ENCODE data around the gene WNT8A. TPM values are rescaled to one million over a fixed set of nuclear protein-coding genes. Genes with fewer than 3 reads are reported as not detected.
"Not testable (repeated sequence)": the region's sequence is repeated elsewhere in the genome, so short reads cannot be mapped to it uniquely, and the experiment has no call there.

WNT8A gene
- total and polyA plus RNA-seq, 2 donors (not counting 1 experiment from before 2014, with no cell fraction given) = not detected

- Mint-ChIP-seq H3K4me1 (peaks cover 4% of the 10 kb centered on the region), H3K9me3 (ENCODE audit: insufficient read depth) (no peaks in the 10 kb centered on the region), H3K4me3 (no peak overlapping the region), H3K27me3 (no peaks in the 10 kb centered on the region), H3K27ac (no peak overlapping the region)
- intact Hi-C loops (cut with micrococcal nuclease) = loop anchor here (1.0 kb wide), 1 partner anchor 33 kb away; no protein-coding TSS in a partner anchor
- CTCF ChIA-PET = interaction anchor here (0.9 to 5.9 kb wide), 27 partner anchors 9 to 441 kb away, joined by 3 to 133 read pairs (median 6); partner anchors contain the start of genes FAM13B and NME5
- POLR2A ChIA-PET = interaction anchor here (0.9 kb wide), 1 partner anchor 33 kb away, joined by 4 read pairs; no protein-coding TSS in a partner anchor
- Histone ChIP-seq H3K4me2 (replicated peaks; ENCODE audit: low read depth, low read length, poor library complexity, severe bottlenecking) (no peak overlapping the region), H3K4me3 (ENCODE audit: control extremely low read depth in 1 of 5, extremely low read depth in 1 of 5, insufficient read depth in 1 of 5, low read depth in 2 of 5, low read length in 4 of 5) (no peak overlapping the region), H3K79me2 (ENCODE audit: control insufficient read depth, insufficient read depth, low read length) (no peaks in the 10 kb centered on the region), H3K27ac (ENCODE audit: low read length in 2 of 2) (no peak overlapping the region), H2AFZ (ENCODE audit: insufficient read depth, low read depth, low read length, poor library complexity, severe bottlenecking) (no peak overlapping the region), H3K9ac (ENCODE audit: low read length) (no peak overlapping the region), H4K20me1 (ENCODE audit: control insufficient read depth, insufficient read depth, low read length, poor library complexity, severe bottlenecking) (no peaks in the 10 kb centered on the region), H3K27me3 (replicated peaks in 1 of 4; ENCODE audit: control extremely low read depth in 1 of 4, control insufficient read depth in 3 of 4, insufficient read depth in 4 of 4, low read length in 3 of 4) (no peaks in the 10 kb centered on the region), H3K9me3 (ENCODE audit: control extremely low read depth in 1 of 3, control insufficient read depth in 2 of 3, insufficient read depth in 1 of 3, low read length in 2 of 3) (no peaks in the 10 kb centered on the region), H3K36me3 (replicated peaks in 1 of 2; ENCODE audit: control extremely low read depth in 1 of 2, control insufficient read depth in 1 of 2, extremely low read depth in 1 of 2, insufficient read depth in 2 of 2, low read length in 1 of 2) (no peaks in the 10 kb centered on the region), H3K4me1 (ENCODE audit: control insufficient read depth in 2 of 2, insufficient read depth in 2 of 2, low read length in 2 of 2) (no peaks in the 10 kb centered on the region)
- DNase-seq (peak; percentile 77), ATAC-seq (ENCODE audit: low read depth) (peak; percentile 49)
- WGBS (ENCODE audit: insufficient coverage) = 44% methylated on average over 2 of the region's 6 CpGs
- TF ChIP-seq EZH2 (IDR thresholded peaks at IDR 0.05; ENCODE audit: borderline replicate concordance, insufficient read depth, low read depth, low read length, poor library complexity, severe bottlenecking) = no peak
- TF ChIP-seq CTCF (IDR thresholded peaks at IDR 0.05) = peak; percentile 84
These were observed 14.9 kb upstream of the WNT8A start for GRCh38 chr5:138068742-138069600.

GRCh38 chr5:138070026-138070425 lies 13.8 kb upstream of the WNT8A start:
- H3K27ac Mint-ChIP-seq; H3K79me2 ChIP-seq (ENCODE audit: control insufficient read depth, insufficient read depth, low read length); DNase-seq; H3K4me2 ChIP-seq (replicated peaks; ENCODE audit: low read depth, low read length, poor library complexity, severe bottlenecking); H3K9ac ChIP-seq (ENCODE audit: low read length); H3K9me3 Mint-ChIP-seq (ENCODE audit: insufficient read depth); POLR2A ChIA-PET; H3K27me3 ChIP-seq (replicated peaks in 1 of 4; ENCODE audit: control extremely low read depth in 1 of 4, control insufficient read depth in 3 of 4, insufficient read depth in 4 of 4, low read length in 3 of 4); H3K4me1 Mint-ChIP-seq; H4K20me1 ChIP-seq (ENCODE audit: control insufficient read depth, insufficient read depth, low read length, poor library complexity, severe bottlenecking); ATAC-seq (ENCODE audit: low read depth); H2AFZ ChIP-seq (ENCODE audit: insufficient read depth, low read depth, low read length, poor library complexity, severe bottlenecking); H3K9me3 ChIP-seq (ENCODE audit: control extremely low read depth in 1 of 3, control insufficient read depth in 2 of 3, insufficient read depth in 1 of 3, low read length in 2 of 3); H3K4me3 Mint-ChIP-seq; H3K27me3 Mint-ChIP-seq; intact Hi-C loops (cut with micrococcal nuclease); H3K4me1 ChIP-seq (ENCODE audit: control insufficient read depth in 2 of 2, insufficient read depth in 2 of 2, low read length in 2 of 2); H3K4me3 ChIP-seq (ENCODE audit: control extremely low read depth in 1 of 5, extremely low read depth in 1 of 5, insufficient read depth in 1 of 5, low read depth in 2 of 5, low read length in 4 of 5); H3K27ac ChIP-seq (ENCODE audit: low read length in 2 of 2); H3K36me3 ChIP-seq (replicated peaks in 1 of 2; ENCODE audit: control extremely low read depth in 1 of 2, control insufficient read depth in 1 of 2, extremely low read depth in 1 of 2, insufficient read depth in 2 of 2, low read length in 1 of 2): not testable (repeated sequence)
- CTCF ChIA-PET = interaction anchor here (1.0 to 5.9 kb wide), 15 partner anchors 8 to 440 kb away, joined by 3 to 133 read pairs (median 9); partner anchors contain the start of genes FAM13B and NME5
- WGBS (ENCODE audit: insufficient coverage) = 98% methylated on average over 6 of the region's 32 CpGs
